GM21786 (cell line): ENCODE data around the gene PELI1.
A peak's percentile ranks its signal among the peaks of the same experiment; 100 is the strongest.
"Not testable (repeated sequence)": the region's sequence is repeated elsewhere in the genome, so short reads cannot be mapped to it uniquely, and the experiment has no call there.

ENCODE experiments used
- ATAC-seq: cut with Tn5 transposase; IDR thresholded peaks from one replicate; pipeline ENCODE4 v1.9.1; 2021; ENCODE audit not compliant: unreplicated experiment

Gene PELI1

GRCh38 chr2:64124168-64124567, 20.1 kb downstream of the PELI1 start:
- no peak for ATAC-seq

GRCh38 chr2:64123740-64124139, 20.5 kb downstream of the PELI1 start:
- ATAC-seq: no peak

- ATAC-seq: no peak
Observed at GRCh38 chr2:64122358-64122757, 21.9 kb downstream of the PELI1 start.

GRCh38 chr2:64120928-64121327, 23.3 kb downstream of the PELI1 start:
- ATAC-seq: no peak

GRCh38 chr2:64120008-64120407, 24.2 kb downstream of the PELI1 start:
- no peak for ATAC-seq

GRCh38 chr2:64119369-64119768, 24.9 kb downstream of the PELI1 start:
- no peak for ATAC-seq

GRCh38 chr2:64115808-64116598, 28.2 kb downstream of the PELI1 start:
- no peak for ATAC-seq

- ATAC-seq: peak; percentile 58
Observed at GRCh38 chr2:64114912-64115277, 29.3 kb downstream of the PELI1 start.

- ATAC-seq: peak; percentile 26
Observed at GRCh38 chr2:64114063-64114911, 29.9 kb downstream of the PELI1 start.

- no peak for ATAC-seq
Observed at GRCh38 chr2:64112016-64112415, 32.2 kb downstream of the PELI1 start.

- no peak for ATAC-seq
Observed at GRCh38 chr2:64111426-64111825, 32.8 kb downstream of the PELI1 start.

- ATAC-seq: no peak
Observed at GRCh38 chr2:64108666-64109241, 35.5 kb downstream of the PELI1 start.

GRCh38 chr2:64106481-64106880, 37.7 kb downstream of the PELI1 start:
- no peak for ATAC-seq

GRCh38 chr2:64105670-64106461, 38.4 kb downstream of the PELI1 start:
- no peak for ATAC-seq

- no peak for ATAC-seq
Observed at GRCh38 chr2:64104933-64105332, 39.3 kb downstream of the PELI1 start.

GRCh38 chr2:64102736-64103135, 41.5 kb downstream of the PELI1 start:
- not testable (repeated sequence) for ATAC-seq

GRCh38 chr2:64101141-64101591, 43.1 kb downstream of the PELI1 start:
- no peak for ATAC-seq

- peak; percentile 32 for ATAC-seq
Observed at GRCh38 chr2:64100584-64100983, 43.6 kb downstream of the PELI1 start.

- ATAC-seq: no peak
Observed at GRCh38 chr2:64094663-64095382, 49.4 kb downstream of the PELI1 start.

GRCh38 chr2:64093341-64093740, 50.9 kb downstream of the PELI1 start:
- ATAC-seq: no peak
